Kidney tubule cell (primary cell): ENCODE measurements around the gene TRABD2A.
A peak's percentile ranks its signal among the peaks of the same experiment; 100 is the strongest.

ENCODE experiments used
- DNase-seq: peaks from one replicate; pipeline ENCODE4 v3.0.0-alpha.2; 2018; ENCODE audit warnings: low spot score

The TRABD2A gene

DNA sequence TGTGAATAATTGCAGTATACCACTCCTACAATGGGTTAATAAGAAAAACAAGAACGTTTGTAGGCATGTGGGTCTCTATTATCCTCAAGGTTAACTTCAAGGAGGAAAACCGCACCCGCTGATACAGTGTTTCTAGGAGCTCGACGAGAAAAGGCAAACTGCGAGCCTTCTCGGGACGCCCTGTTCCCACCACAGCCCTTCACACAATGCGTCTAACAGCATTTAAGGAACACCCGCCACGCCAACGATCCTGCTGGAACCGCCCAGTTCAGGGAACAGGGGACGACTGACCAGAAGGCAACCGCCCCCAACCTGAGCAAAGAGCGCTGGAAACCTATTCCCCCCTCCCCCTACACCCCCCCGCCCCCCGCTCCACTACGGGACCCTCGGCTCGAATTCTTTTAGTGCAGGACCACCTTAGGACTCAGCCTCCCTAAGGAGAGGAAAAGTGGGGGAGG is 23.9 kb upstream of the TRABD2A start:
- peak; percentile 57 for DNase-seq

DNA sequence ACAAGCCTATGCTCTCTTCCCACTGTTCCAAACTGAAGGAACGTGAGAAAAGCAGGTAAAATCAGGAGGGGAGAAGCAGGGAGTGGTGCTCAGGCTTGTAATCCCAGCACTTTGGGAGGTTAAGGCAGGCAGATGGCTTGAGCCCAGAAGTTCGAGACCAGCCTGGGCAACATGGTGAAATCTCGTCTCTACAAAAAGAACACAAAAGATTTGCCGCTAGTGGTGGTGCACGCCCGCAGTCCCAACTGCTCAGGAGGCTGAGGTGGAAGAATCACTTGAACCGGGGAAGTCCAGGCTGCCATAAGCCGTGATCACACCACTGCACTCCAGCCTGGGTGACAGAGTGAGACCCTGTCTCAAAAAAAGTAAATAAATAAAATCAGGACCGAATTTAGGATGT is 23.3 kb upstream of the TRABD2A start:
- DNase-seq, result no peak

DNA sequence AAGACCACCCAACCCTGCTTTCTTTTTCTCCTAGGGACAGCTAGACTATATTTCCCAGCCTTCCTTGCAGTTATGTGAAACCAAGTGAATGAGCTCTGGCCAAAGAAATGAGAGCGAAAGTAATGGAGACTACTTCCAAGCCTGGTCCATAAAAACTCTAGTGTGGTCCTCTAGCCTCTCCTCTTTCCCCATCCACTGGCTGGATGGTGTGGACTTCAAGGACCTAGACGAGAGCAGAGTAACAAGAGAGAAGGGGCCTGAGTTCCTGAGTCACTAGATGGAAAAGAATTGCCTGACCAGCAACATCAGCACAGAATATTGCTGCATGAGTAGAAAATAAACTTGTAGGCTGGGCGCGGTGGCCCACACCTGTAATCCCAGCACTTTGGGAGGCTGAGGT is 21.6 kb upstream of the TRABD2A start:
- no peak for DNase-seq

DNA sequence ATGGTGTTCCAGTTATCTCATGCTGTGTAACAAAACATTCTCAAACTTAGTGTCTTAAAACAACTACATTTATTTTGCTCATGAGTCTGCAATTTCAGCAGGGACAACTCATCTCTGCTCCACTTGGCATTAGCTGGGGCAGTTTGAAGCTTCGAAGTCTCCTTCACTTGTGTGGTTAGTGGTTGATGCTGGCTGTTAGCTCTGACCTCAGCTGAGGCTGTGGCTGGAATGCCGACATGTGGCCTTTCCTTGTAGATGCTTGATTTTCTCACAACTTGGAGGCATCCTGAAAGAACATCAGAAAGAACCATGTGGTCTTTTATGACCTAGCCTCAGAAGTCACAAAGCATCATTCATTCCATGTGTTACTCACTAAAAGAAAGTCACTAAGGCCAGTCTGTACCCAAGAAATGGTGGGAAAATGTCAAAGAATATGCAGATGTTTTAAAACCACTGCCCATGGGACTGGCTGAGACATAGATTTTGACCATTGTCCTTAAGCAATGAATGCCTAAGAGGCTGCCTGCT is 20.8 kb upstream of the TRABD2A start:
- DNase-seq, result peak; percentile 38

DNA sequence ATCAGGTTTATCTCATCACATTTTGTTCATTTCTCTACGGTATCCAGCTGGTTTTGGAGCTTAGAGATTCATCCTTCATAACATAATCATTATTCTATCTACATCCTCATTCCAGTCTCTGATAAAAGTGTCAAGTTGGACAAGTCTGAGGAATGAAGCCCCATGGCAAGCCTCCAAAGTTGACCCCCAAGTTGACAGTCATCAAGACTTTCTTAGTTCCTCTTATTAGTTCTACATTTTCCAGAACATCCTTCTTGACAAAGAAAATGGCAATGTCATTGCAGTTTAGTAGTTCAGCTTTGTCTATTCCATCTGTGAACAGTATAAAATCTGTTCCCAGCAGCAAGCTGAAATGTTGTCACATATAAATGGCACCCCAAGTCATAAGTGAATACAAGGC is 20.1 kb upstream of the TRABD2A start:
- no peak for DNase-seq

DNA sequence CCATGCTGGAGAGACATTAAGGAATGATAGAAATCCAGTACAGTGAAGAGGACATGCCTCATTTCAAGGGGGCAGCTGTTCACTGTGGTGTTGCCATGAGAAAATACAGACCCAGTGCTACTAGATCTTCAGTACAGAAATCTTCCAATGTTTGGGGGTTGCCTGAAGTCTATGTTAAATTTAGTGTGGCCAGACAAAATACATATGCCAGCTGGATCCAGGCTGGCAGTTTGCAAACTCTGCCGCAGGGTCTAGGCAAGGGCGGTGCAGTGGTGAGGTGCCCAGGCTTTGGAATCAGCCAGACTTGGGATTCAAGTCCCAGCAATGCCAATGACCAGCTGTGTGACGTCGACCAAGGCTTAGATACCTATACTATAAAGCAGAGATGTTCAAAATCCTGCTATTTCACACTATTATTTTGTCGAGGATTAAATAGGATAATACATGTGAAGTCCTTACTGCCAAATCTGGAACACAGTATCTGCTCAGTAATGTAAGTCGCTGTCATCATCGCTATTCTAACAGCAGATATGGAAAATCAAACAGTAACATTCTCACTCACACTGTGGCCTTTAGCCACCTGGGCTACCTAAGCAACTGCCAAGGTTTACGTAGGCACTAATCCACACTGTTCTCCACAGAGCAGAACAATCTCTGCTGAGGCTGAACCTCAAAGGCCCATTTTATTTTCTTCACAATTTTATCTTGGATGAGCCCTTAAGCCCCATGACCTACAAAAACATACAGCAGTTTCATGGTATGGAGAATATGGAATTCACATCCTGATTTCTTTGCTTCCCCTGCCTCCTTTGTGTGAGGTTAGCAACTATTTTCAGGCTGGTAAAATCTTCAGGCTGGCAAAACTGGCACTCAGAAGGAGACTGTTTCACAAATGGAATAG is 18.7 kb upstream of the TRABD2A start:
- DNase-seq, result no peak

DNA sequence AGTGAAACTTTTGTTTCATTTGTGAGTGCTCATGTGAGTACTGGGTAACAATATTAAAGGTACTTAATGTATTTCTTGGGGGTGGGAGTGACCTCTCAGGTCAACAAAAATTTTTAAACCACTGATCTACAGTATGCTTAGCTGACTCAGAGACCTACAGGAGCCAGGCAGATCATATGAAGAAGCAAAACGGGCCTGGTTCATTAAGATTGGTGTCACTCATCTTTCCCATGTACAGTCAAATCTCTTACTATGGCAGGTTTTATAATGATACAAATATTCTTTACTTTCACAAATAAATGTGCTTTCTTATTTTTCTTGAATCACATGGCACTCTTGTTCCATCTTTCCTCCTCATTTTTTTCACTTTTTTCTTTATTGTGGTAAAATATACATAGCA is 16.9 kb upstream of the TRABD2A start:
- DNase-seq, result peak; percentile 10

DNA sequence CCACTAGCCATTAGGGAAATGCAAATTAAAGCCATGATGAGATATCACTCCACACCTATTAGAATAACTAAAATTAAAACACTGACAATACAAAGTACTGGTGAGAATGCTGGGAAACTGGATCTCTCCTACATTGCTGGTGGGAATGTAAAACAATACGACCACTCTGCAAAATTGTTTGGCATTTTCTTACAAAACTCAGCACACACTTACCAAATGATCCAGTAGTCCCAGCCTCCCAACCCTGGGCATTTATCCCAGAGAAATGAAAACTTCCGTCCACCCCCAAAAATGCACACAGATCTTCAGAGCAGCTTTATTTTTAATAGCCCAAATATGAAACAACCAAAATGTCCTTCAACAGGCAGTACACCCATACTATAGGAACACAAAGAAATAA is 15.7 kb upstream of the TRABD2A start:
- no peak for DNase-seq

DNA sequence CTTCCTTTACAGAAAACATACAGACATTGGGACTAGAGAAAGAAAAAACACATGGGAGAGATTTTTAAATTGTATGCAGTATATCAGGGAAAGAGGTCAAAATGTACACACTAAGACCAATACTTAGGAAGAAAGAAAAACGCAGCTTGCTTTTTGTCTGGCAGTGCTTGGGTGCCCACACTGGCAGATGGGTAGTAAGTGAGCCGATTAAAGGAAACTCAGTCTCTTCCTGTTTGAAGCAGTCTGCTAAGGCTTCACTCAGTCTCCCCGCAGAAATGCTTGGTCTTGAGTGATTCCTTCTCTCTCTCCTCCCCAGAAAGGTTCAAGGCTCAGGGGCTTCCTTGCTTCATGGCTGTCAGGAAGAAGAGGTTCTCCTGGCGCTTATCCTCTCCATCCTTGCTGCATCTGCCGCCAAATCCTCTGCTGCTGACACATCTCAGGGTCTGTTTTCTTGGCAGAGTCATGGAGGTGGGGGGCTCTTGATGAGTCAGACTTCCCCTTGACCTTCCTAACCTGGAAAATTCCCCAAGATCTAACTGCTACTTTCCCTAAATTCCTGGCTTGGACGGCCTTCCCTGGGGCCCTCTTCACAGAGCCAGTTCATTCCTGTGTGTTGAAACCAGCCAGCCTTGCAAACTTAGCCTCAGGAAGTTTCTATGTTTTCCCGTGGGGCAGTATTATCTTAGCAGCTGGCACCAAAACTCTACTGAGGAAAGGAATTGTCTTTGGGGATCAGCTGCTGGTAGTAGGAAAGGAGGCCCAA is 14.1 kb upstream of the TRABD2A start:
- DNase-seq, result peak; percentile 33

DNA sequence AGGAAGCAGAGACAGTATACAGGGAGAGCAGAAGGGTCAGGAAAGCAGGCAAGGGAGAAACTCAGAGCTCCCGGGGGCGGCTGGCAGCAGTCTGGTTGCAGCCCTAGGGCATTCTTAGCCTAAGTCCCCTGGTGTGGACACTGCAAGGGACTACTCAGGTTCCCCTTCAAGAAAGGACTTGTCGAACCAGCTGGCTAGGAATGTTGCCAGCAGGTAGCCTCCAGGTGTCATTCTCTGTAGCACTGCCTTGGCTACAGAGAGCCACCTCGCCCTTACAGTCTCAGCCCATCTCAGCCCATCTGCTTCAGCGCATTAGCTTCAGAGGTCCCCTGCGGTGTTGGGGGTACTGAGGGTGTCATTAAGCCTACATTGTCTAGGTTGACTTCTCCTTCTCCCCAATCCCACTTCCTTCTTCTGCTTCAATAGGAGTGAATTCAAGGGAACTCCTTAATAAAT is 13.3 kb upstream of the TRABD2A start:
- no peak for DNase-seq

DNA sequence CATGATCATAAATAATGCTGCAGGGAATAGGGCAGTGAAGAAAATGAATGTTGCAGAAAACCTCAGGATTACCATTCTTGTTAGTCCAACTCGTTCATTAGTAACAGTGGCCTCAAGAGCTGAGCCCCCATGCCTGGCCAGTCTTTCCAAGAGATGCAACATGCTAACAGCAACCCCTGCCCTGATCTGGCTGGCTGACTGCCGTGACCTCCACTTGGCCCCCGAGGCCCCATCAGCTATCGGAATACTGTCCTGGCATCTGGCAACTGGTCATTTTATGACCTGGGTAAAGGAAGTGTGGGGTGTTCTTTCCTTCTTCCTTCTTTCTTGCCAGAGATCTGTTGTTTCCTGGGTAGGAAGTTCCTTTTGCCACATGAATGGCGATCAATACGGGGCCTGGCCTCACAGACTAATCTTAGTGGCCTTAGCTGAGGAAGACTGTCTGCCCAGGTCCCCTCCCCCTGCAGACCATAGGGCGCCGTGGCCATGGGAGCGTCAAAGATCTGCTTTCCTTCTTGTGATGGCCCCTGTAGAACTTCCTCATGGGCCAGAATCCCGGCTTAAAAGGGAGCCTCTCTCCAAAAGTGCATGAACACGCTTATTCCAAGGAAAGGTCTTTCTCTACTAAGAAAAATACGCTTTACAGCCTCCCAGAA is 10.6 kb upstream of the TRABD2A start:
- no peak for DNase-seq

DNA sequence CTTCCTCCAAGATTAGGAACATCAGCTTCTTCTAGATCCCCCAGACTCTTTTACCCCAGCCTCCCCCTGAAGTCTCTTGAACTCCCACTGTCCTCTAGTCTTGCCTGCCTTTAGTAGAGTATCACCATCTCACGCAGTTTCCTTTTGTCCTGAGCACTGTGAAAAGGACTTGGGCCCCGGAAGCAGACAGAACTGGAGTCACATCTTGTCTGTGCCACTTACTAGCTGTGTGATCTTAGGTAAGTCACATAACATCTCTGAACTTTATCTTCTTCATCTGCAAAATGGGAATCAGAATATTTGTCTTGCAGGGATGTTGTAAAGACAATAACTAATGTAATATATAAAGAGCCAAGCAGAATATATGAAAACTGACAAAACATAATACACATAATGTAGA is 8.4 kb upstream of the TRABD2A start:
- DNase-seq, result no peak

DNA sequence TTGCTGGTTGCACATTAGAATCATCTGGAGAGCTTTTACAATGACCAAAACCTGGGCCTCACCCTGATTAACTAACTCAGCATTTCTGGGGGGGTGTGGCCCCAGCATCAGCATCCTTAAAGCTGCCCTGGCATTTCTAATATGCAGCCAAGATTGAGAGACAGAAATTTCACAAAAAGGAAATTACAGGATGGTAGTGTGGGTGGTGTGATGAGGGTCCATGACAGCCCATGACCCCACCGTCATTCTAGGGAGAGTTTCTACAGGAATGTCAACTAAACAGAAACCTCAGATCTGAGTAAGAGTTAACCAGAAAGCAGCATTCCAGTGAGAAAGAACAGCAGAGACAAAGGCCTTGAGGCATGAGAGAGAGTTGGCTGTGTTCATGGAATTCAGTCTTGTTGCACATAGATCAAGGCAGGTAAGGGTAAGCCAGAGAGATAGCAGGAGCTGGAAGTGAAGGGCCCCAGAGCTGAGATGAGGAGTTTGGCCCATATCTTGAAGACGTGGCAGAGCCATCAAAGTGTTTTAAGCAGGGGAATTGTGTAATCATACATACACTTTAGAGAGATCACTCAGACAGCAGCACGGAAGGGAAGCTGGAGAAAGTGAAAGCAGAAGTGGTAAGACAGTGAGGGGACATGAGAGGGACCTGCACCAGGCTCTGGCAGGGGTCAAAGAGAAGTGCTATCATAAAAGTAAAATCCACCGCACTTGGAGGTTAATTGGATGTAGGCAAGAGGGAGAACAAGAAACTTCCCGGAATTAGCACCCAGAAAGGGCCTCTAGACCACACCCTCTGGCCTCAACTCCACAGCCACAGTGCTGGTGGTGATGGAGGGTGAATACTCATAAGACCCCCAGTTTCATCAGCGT is 7.8 kb upstream of the TRABD2A start:
- peak; percentile 43 for DNase-seq

DNA sequence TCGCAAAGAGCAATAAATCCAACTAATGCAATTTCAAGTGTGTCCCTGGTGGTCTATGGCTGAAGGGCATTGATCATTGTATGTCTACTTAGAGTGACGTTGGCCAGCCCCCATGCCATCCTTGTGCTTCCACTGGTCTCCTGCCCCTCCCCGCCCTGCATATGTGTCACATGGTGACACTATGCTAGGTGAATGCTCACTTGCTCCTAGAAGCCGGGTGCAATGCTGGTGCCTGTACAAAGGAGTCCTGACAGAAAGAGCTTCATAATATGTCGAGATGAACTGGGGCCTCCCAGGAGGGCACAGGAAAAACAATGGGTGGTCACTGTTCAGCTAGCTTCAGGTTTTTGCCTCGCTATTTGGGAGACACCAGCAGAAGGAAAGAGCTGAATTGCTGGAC is 5.9 kb upstream of the TRABD2A start:
- DNase-seq, result no peak

DNA sequence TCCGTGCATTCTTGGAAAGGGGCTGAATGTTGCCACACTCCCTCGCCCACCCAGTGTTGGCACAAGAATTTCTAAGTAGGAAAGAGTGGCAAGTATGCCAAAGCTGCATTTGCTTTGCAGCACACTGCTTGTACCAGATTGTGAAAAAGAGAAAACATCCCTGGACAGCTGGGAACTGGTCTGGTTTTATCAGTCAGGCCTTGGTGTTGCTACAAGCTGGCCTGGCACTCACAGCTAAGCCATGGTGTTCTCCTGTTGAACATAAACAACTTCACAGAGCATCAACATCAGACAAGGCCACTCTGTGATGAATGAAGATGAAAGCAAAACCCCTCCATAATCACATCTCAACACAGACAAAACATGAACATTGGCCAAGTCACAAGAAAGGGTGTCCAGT is 4.2 kb upstream of the TRABD2A start:
- no peak for DNase-seq

DNA sequence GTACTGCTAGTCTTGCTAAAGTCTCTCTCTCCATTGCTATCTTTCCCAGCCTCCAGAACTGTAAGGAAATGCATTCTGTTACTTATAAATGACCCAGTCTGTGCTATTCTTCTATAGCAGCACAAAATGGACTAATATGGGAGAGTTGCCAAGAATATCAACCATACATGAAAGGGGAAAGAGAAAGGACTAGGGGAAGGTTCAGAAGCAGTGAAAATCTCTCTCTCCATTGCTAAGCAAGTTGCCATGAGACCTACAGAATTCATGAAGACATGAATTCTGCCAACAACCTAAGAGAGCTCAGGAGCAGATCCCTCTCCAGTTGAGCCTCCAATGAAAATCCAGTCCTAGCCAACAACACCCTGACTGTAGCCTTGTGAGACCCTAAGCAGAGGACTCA is 3.6 kb upstream of the TRABD2A start:
- no peak for DNase-seq

DNA sequence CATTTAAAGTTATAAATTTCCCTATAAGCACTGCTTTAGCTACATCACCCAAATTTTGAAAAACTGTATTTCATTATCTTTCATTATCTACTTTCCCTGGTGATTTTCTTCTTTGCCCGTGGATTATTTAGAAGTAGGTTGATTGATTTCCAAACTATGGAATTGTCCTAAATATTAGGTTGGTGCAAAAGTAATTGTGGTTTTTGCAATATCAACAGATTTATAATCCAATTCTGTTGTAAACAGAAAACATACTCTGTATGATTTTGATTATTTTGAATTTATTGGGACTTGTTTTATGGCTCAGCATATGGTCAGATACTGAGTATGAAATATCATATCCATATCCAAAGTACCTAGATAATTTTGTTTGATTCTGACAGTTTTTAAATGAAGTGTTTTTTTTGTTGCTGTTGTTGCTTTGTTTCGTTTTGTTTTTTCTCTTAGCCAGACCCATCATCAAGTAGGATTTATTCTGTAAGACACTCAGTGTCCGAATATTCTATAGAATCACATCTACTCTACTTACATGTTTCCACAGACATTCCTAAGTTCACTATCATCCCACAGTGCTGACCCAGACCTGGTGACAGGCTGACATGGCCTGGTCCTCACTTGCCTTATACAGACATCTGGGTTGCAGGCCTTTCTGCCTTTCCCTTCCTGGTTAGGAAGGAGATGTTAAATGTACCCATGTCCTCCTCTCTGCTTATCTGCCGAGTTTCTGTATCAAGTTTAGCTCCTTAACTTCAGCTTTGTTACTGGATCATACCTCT is 2.1 kb upstream of the TRABD2A start:
- DNase-seq, result no peak

DNA sequence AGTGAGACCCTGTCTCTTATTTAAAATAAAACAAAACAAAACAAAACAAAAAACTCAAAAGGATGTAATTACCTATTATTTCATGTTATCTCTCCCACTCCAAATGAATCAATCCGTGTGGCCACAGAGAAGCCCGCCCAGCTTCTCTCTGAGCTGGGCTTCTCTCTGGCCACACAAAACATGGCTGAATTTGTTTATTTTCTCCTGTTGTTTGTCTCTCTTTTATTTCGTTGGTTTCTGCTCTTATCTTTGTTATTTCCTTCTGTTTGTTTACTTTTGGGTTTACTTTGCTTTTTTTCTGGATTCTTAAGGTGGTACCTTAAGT is 1.5 kb upstream of the TRABD2A start:
- DNase-seq, result no peak

DNA sequence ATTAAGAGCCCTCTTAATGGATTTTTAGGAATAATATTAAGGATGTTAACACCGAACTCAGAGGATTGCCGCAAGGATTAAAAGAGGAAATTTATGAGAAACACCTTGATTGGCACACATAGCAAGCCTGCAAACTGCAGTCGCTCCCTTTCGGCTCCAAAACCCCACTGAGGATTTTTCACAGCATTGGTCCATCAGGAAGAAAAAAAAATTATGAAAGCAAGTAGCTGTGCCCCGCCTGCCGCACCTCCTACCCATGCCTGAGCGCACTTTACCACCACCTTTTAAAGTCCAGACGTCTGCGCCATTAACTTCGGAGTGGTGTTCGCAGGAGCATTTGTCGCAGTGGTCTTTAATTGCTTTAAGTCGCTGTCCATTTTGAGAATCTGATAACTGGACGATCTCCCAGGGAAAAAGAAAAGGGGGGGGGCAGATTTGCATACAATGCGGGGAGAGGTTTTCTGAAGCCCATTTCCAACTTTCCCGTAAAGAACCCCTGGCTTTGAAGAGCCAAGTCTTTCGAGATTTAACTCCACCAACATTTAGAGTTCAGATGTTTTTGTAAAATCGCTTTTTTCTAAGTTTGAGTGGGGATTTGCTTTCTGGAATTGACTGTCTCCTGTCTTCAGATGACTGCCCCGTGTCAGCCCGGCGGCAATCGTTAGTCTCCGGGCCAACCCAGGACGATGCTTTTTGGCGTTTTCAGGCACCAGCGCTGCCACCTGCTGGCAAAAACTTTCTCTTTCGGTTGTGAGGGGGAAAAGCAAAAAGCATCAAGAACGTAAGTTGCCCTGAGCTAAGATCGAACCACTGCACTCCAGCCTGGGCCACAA is 913 bp upstream of the TRABD2A start:
- peak; percentile 82 for DNase-seq

DNA sequence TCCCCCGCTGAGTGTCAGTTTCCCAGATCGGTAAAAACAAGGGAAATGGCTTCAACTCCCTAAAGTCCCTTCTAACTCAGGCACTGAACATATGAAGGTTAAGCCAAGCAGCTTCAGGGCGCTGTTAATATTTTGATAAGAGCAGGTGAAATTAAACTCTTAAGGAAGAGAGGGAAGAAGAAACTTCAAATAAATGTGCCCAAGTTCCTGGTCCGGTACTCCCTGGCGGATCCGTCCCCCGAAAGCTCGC is 564 bp downstream of the TRABD2A start:
- DNase-seq, result no peak
